ENCODE data around the gene UFC1.

The UFC1 gene

GRCh38 chr1:161198194-161198896, 44.6 kb downstream of the UFC1 start:
- H3K36me3 Mint-ChIP-seq, result peaks cover 0 to 2% of the 10 kb centered on the region in 2 donors
- DNase-seq (no peak), ATAC-seq (replicated peaks) (no peak)
- peaks cover 38 to 48% of the 10 kb centered on the region in 2 donors for H3K4me1 Mint-ChIP-seq
- no peaks in the 10 kb centered on the region for H3K27me3 Mint-ChIP-seq
- no peaks in the 10 kb centered on the region for H3K9me3 Mint-ChIP-seq
- no peak overlapping the region for H3K4me3 Mint-ChIP-seq
- H3K27ac Mint-ChIP-seq, result peak overlapping the region; percentile 51

- no peaks in the 10 kb centered on the region for H3K9me3 Mint-ChIP-seq
Observed at GRCh38 chr1:161198897-161199431, 45.2 kb downstream of the UFC1 start, which contains the start of gene ADAMTS4. TSS of gene ADAMTS4 (minus strand) at chr1:161199054. CDS start at chr1:161198627, 427 bp downstream.

GRCh38 chr1:161199506-161200139, 45.8 kb downstream of the UFC1 start:
- Mint-ChIP-seq H3K9me3 (no peaks in the 10 kb centered on the region), H3K27ac (no peak overlapping the region), H3K36me3 (peaks cover 10 to 11% of the 10 kb centered on the region in 2 donors), H3K4me3 (no peak overlapping the region), H3K27me3 (no peaks in the 10 kb centered on the region), H3K4me1 (peaks cover 37 to 45% of the 10 kb centered on the region in 2 donors)
- no peak for DNase-seq
- ATAC-seq (replicated peaks), result no peak

More at GRCh38 chr1:161198897-161199431, 45.2 kb downstream of the UFC1 start, which contains the start of gene ADAMTS4:
- no peak within 1 kb of the TSS for H3K4me3 Mint-ChIP-seq
- ATAC-seq (replicated peaks) (no peak), DNase-seq (no peak)
- no peaks in the 10 kb centered on the region for H3K27me3 Mint-ChIP-seq
- H3K27ac Mint-ChIP-seq, result peak within 1 kb of the TSS; percentile 51
- peaks cover 4% of the 10 kb centered on the region in 2 donors for H3K36me3 Mint-ChIP-seq
- H3K4me1 Mint-ChIP-seq, result peaks cover 36 to 48% of the 10 kb centered on the region in 2 donors

- ATAC-seq (replicated peaks) (no peak), DNase-seq (no peak)
- Mint-ChIP-seq H3K4me3 (no peak overlapping the region), H3K4me1 (peaks cover 31 to 36% of the 10 kb centered on the region in 2 donors), H3K27me3 (no peaks in the 10 kb centered on the region), H3K27ac (peak overlapping the region; percentile 52), H3K36me3 (peaks cover 10 to 17% of the 10 kb centered on the region in 2 donors), H3K9me3 (no peaks in the 10 kb centered on the region)
Observed at GRCh38 chr1:161200421-161200991, 46.7 kb downstream of the UFC1 start.

- Mint-ChIP-seq H3K4me1 (peaks cover 26 to 31% of the 10 kb centered on the region in 2 donors), H3K27me3 (no peaks in the 10 kb centered on the region), H3K9me3 (no peaks in the 10 kb centered on the region), H3K27ac (peak overlapping the region; percentile 97), H3K36me3 (peaks cover 13 to 21% of the 10 kb centered on the region in 2 donors), H3K4me3 (peak overlapping the region; percentile 92 to 94)
- DNase-seq (no peak), ATAC-seq (replicated peaks) (no peak)
Observed at GRCh38 chr1:161200992-161201835, 47.4 kb downstream of the UFC1 start.

- Mint-ChIP-seq H3K9me3 (no peaks in the 10 kb centered on the region), H3K27me3 (no peaks in the 10 kb centered on the region), H3K36me3 (peaks cover 17 to 26% of the 10 kb centered on the region in 2 donors), H3K4me1 (peaks cover 26 to 35% of the 10 kb centered on the region in 2 donors), H3K4me3 (peak within 1 kb of the TSS; percentile 92 to 94), H3K27ac (peak within 1 kb of the TSS; percentile 97)
- DNase-seq, result peak; percentile 94
- ATAC-seq (replicated peaks), result peak; percentile 99 to 100
Observed at GRCh38 chr1:161201836-161202712, 48.3 kb downstream of the UFC1 start, which contains the start of gene NDUFS2. TSS of gene NDUFS2 (plus strand) at chr1:161202367. CDS start at chr1:161202386, 19 bp downstream.

- ATAC-seq (replicated peaks) (no peak), DNase-seq (no peak)
- Mint-ChIP-seq H3K36me3 (peaks cover 43 to 54% of the 10 kb centered on the region in 2 donors), H3K4me3 (no peak overlapping the region), H3K27ac (no peak overlapping the region), H3K4me1 (peaks cover 24 to 30% of the 10 kb centered on the region in 2 donors), H3K27me3 (no peaks in the 10 kb centered on the region), H3K9me3 (no peaks in the 10 kb centered on the region)
Observed at GRCh38 chr1:161206411-161207140, 52.8 kb downstream of the UFC1 start.

GRCh38 chr1:161207173-161207572, 53.4 kb downstream of the UFC1 start:
- no peak for DNase-seq
- no peak overlapping the region for H3K4me3 Mint-ChIP-seq
- no peak for ATAC-seq (replicated peaks)
- no peaks in the 10 kb centered on the region for H3K9me3 Mint-ChIP-seq
- peaks cover 22 to 26% of the 10 kb centered on the region in 2 donors for H3K4me1 Mint-ChIP-seq
- no peaks in the 10 kb centered on the region for H3K27me3 Mint-ChIP-seq
- H3K27ac Mint-ChIP-seq, result no peak overlapping the region
- H3K36me3 Mint-ChIP-seq, result peaks cover 48 to 60% of the 10 kb centered on the region in 2 donors

All from stimulated activated naive B cell treated with anti-CD40 and anti-IgM and Interleukin-4, amounts not matched to agents 10 μg/mL and 1 μg/mL and 100 μg/mL, for 72 hours (primary cell).